ENCODE results near the gene DRICH1. TPM values are rescaled to one million over a fixed set of nuclear protein-coding genes. Genes with fewer than 3 reads are reported as not detected.
A peak's percentile ranks its signal among the peaks of the same experiment; 100 is the strongest.
"Not testable (repeated sequence)": the region's sequence is repeated elsewhere in the genome, so short reads cannot be mapped to it uniquely, and the experiment has no call there.

Gene DRICH1
- total and polyA plus RNA-seq, 2 experiments from 2014 or later, result not detected

- DNase-seq (ENCODE audit: low spot score), result peak; percentile 19
- Histone ChIP-seq H3K4me2 (no peak overlapping the region), H3K36me3 (replicated peaks; ENCODE audit: insufficient read depth, low read depth) (no peaks in the 10 kb centered on the region), H3K9me3 (ENCODE audit: low read depth) (no peaks in the 10 kb centered on the region), H4K20me1 (ENCODE audit: insufficient read depth, poor library complexity, severe bottlenecking) (no peaks in the 10 kb centered on the region), H3K4me3 (no peak overlapping the region), H3K9me2 (replicated peaks; ENCODE audit: insufficient read depth) (no peaks in the 10 kb centered on the region), H3K4me1 (ENCODE audit: insufficient read depth) (peaks cover 4% of the 10 kb centered on the region), H3K27me3 (no peaks in the 10 kb centered on the region), H3K79me2 (no peaks in the 10 kb centered on the region), H2AFZ (no peak overlapping the region), H3K27ac (no peak overlapping the region)
- WGBS (ENCODE audit: low lambda C conversion rate, missing lambda C conversion rate), result 74% methylated on average over 14 of the region's 17 CpGs
- TF ChIP-seq EZH2phosphoT487 (IDR thresholded peaks at IDR 0.05; ENCODE audit: low read depth, severe bottlenecking, unreplicated experiment) (no peak), EZH2 (IDR thresholded peaks at IDR 0.05; ENCODE audit: borderline replicate concordance) (no peak)
- TF ChIP-seq, protein P1, sequence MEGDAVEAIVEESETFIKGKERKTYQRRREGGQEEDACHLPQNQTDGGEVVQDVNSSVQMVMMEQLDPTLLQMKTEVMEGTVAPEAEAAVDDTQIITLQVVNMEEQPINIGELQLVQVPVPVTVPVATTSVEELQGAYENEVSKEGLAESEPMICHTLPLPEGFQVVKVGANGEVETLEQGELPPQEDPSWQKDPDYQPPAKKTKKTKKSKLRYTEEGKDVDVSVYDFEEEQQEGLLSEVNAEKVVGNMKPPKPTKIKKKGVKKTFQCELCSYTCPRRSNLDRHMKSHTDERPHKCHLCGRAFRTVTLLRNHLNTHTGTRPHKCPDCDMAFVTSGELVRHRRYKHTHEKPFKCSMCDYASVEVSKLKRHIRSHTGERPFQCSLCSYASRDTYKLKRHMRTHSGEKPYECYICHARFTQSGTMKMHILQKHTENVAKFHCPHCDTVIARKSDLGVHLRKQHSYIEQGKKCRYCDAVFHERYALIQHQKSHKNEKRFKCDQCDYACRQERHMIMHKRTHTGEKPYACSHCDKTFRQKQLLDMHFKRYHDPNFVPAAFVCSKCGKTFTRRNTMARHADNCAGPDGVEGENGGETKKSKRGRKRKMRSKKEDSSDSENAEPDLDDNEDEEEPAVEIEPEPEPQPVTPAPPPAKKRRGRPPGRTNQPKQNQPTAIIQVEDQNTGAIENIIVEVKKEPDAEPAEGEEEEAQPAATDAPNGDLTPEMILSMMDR (IDR thresholded peaks at IDR 0.05; ENCODE audit: poor library complexity), result no peak
These were observed 43.6 kb upstream of the DRICH1 start for GRCh38 chr22:23675502-23676415.

DNA sequence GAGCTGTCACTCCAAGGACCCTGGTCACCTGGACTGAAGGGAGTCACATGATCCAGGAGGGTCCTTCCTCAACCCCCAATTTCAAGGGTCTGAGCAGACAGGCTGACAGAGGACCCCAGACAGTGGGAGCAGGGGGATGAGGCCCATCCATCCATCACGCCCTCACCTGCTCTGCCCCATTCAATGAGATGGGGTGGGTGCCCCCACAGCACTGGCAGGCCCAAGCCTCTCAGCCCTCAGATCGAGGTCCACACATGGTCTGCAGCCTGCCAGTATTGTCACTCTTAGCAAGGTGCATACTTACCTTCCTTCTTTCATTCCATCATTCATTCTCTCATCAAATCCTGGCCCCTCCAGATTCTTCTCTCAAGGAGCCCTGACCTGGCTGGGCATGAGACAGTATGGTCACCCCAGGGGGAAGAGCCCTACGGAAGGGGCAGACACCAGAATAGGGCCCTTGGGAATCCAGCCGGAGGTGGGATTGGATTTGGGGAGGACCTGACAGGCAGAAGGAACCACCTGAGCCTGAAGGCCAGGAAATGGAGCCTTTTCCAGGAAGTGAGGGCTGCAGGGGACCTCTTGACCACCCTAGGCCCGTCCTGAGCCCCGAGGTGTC lies 42.9 kb upstream of the DRICH1 start:
- H3K4me2 ChIP-seq; H3K27ac ChIP-seq; H3K4me1 ChIP-seq (ENCODE audit: insufficient read depth): not testable (repeated sequence)

GRCh38 chr22:23673826-23674690 lies 41.9 kb upstream of the DRICH1 start:
- H3K27me3 ChIP-seq, result no peaks in the 10 kb centered on the region
- 87% methylated on average over 24 of the region's 26 CpGs for WGBS (ENCODE audit: low lambda C conversion rate, missing lambda C conversion rate)

More for the DNA sequence above, 42.9 kb upstream of the DRICH1 start:
- WGBS (ENCODE audit: low lambda C conversion rate, missing lambda C conversion rate), result 85% methylated on average over 6 of the region's 6 CpGs
- H3K27me3 ChIP-seq; H3K4me3 ChIP-seq; H3K36me3 ChIP-seq (replicated peaks; ENCODE audit: insufficient read depth, low read depth); H3K79me2 ChIP-seq; H3K9me3 ChIP-seq (ENCODE audit: low read depth); H4K20me1 ChIP-seq (ENCODE audit: insufficient read depth, poor library complexity, severe bottlenecking); H3K9me2 ChIP-seq (replicated peaks; ENCODE audit: insufficient read depth); H2AFZ ChIP-seq; DNase-seq (ENCODE audit: low spot score): not testable (repeated sequence)

More at GRCh38 chr22:23673826-23674690, 41.9 kb upstream of the DRICH1 start:
- H4K20me1 ChIP-seq (ENCODE audit: insufficient read depth, poor library complexity, severe bottlenecking), result no peaks in the 10 kb centered on the region
- DNase-seq (ENCODE audit: low spot score), result no peak
- no peak overlapping the region for H3K4me2 ChIP-seq
- TF ChIP-seq EZH2 (IDR thresholded peaks at IDR 0.05; ENCODE audit: borderline replicate concordance) (no peak), EZH2phosphoT487 (IDR thresholded peaks at IDR 0.05; ENCODE audit: low read depth, severe bottlenecking, unreplicated experiment) (no peak)
- TF ChIP-seq, protein P1 (IDR thresholded peaks at IDR 0.05; ENCODE audit: poor library complexity), result no peak
- no peak overlapping the region for H3K4me3 ChIP-seq
- H3K9me2 ChIP-seq (replicated peaks; ENCODE audit: insufficient read depth), result no peaks in the 10 kb centered on the region
- no peak overlapping the region for H3K27ac ChIP-seq
- H3K36me3 ChIP-seq (replicated peaks; ENCODE audit: insufficient read depth, low read depth), result no peaks in the 10 kb centered on the region
- H2AFZ ChIP-seq, result no peak overlapping the region
- H3K79me2 ChIP-seq, result no peaks in the 10 kb centered on the region
- H3K4me1 ChIP-seq (ENCODE audit: insufficient read depth), result peaks cover 4% of the 10 kb centered on the region
- no peaks in the 10 kb centered on the region for H3K9me3 ChIP-seq (ENCODE audit: low read depth)
